ENCODE measurements around the gene TEX48. TPM values are rescaled to one million over a fixed set of nuclear protein-coding genes. Genes with fewer than 3 reads are reported as not detected.

Gene TEX48
- total RNA-seq, 1 experiment from 2014 or later: not detected

- Histone ChIP-seq H3K27me3 (ENCODE audit: control insufficient read depth, insufficient read depth, low read length) (no peaks in the 10 kb centered on the region), H3K9me3 (ENCODE audit: control insufficient read depth, insufficient read depth, low read depth, low read length) (no peaks in the 10 kb centered on the region), H3K4me1 (ENCODE audit: control insufficient read depth, insufficient read depth, low read length) (no peaks in the 10 kb centered on the region), H3K4me3 (ENCODE audit: low read depth in 2 of 2, low read length in 2 of 2) (no peak overlapping the region), H3K36me3 (ENCODE audit: control insufficient read depth, insufficient read depth, low read length) (no peaks in the 10 kb centered on the region), H3K27ac (ENCODE audit: low read length) (no peak overlapping the region)
- TF ChIP-seq TCF7L2 (IDR thresholded peaks at IDR 0.05; ENCODE audit: low read depth, low read length): no peak
- intact Hi-C loops (cut with micrococcal nuclease; ENCODE audit: unreplicated experiment): no loop called here
- in situ Hi-C loops (cut with HindIII; ENCODE audit: low pct_unique_long_range_greater_than_20kb, low sequenced_read_pairs): no loop called here
- CTCF ChIA-PET: no interaction called here
- ATAC-seq (no peak), DNase-seq (ENCODE audit: low read depth, low spot score) (no peak)
- POLR2A ChIA-PET: no interaction called here
- BruUV-seq (replicated peaks): no TSS peak
These were observed 7.8 kb upstream of the TEX48 start for GRCh38 chr9:114689813-114690212.

- no peak overlapping the region for H3K27ac ChIP-seq (ENCODE audit: low read length)
- H3K9me3 ChIP-seq (ENCODE audit: control insufficient read depth, insufficient read depth, low read depth, low read length): no peaks in the 10 kb centered on the region
- POLR2A ChIA-PET: no interaction called here
- ATAC-seq (no peak), DNase-seq (ENCODE audit: low read depth, low spot score) (no peak)
- in situ Hi-C loops (cut with HindIII; ENCODE audit: low pct_unique_long_range_greater_than_20kb, low sequenced_read_pairs): no loop called here
- no TSS peak for BruUV-seq (replicated peaks)
- CTCF ChIA-PET: no interaction called here
- TF ChIP-seq, protein P1, sequence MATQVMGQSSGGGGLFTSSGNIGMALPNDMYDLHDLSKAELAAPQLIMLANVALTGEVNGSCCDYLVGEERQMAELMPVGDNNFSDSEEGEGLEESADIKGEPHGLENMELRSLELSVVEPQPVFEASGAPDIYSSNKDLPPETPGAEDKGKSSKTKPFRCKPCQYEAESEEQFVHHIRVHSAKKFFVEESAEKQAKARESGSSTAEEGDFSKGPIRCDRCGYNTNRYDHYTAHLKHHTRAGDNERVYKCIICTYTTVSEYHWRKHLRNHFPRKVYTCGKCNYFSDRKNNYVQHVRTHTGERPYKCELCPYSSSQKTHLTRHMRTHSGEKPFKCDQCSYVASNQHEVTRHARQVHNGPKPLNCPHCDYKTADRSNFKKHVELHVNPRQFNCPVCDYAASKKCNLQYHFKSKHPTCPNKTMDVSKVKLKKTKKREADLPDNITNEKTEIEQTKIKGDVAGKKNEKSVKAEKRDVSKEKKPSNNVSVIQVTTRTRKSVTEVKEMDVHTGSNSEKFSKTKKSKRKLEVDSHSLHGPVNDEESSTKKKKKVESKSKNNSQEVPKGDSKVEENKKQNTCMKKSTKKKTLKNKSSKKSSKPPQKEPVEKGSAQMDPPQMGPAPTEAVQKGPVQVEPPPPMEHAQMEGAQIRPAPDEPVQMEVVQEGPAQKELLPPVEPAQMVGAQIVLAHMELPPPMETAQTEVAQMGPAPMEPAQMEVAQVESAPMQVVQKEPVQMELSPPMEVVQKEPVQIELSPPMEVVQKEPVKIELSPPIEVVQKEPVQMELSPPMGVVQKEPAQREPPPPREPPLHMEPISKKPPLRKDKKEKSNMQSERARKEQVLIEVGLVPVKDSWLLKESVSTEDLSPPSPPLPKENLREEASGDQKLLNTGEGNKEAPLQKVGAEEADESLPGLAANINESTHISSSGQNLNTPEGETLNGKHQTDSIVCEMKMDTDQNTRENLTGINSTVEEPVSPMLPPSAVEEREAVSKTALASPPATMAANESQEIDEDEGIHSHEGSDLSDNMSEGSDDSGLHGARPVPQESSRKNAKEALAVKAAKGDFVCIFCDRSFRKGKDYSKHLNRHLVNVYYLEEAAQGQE (IDR thresholded peaks at IDR 0.05; ENCODE audit: insufficient read depth in 1 of 2, low read depth in 2 of 2, low read length in 1 of 2): no peak
- no peak for TF ChIP-seq SIN3A (IDR thresholded peaks at IDR 0.05; ENCODE audit: borderline replicate concordance, insufficient read depth, low read depth, low read length)
- TF ChIP-seq TCF7L2 (IDR thresholded peaks at IDR 0.05; ENCODE audit: low read depth, low read length): no peak
- no peak for TF ChIP-seq CTCF (IDR thresholded peaks at IDR 0.05)
- TF ChIP-seq POLR2AphosphoS5 (IDR thresholded peaks at IDR 0.05; ENCODE audit: low read depth, low read length): no peak
- H3K36me3 ChIP-seq (ENCODE audit: control insufficient read depth, insufficient read depth, low read length): no peaks in the 10 kb centered on the region
- H3K4me1 ChIP-seq (ENCODE audit: control insufficient read depth, insufficient read depth, low read length): no peaks in the 10 kb centered on the region
- intact Hi-C loops (cut with micrococcal nuclease; ENCODE audit: unreplicated experiment): no loop called here
- no peak overlapping the region for H3K4me3 ChIP-seq (ENCODE audit: low read depth in 2 of 2, low read length in 2 of 2)
- no peaks in the 10 kb centered on the region for H3K27me3 ChIP-seq (ENCODE audit: control insufficient read depth, insufficient read depth, low read length)
These were observed 7.1 kb upstream of the TEX48 start for GRCh38 chr9:114688909-114689610.

DNA sequence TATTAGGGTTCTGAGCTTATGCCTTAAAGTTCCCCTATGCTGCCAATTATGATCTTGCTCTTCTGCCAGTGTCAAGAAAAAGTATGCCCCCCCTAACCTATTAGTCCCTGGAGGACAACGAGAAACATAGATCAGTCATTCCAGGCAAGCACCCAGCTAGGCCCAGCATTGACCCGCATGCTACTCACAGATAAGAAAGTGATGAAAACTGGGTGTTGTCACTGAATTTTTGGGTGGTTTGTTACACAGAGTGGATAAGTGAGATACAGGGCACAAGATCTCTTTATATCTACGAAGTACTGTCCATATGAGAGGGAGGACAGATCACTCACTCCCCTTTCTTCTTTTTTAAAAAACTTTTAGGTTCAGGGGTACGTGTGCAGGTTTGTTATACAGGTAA, 6.4 kb upstream of the TEX48 start:
- H3K4me3 ChIP-seq (ENCODE audit: low read depth in 2 of 2, low read length in 2 of 2): no peak overlapping the region
- intact Hi-C loops (cut with micrococcal nuclease; ENCODE audit: unreplicated experiment) (no loop called here), in situ Hi-C loops (cut with HindIII; ENCODE audit: low pct_unique_long_range_greater_than_20kb, low sequenced_read_pairs) (no loop called here)
- no peaks in the 10 kb centered on the region for H3K9me3 ChIP-seq (ENCODE audit: control insufficient read depth, insufficient read depth, low read depth, low read length)
- ATAC-seq (no peak), DNase-seq (ENCODE audit: low read depth, low spot score) (no peak)
- H3K27ac ChIP-seq (ENCODE audit: low read length): no peak overlapping the region
- ChIA-PET POLR2A (no interaction called here), CTCF (no interaction called here)
- TF ChIP-seq TCF7L2 (IDR thresholded peaks at IDR 0.05; ENCODE audit: low read depth, low read length) (no peak), POLR2AphosphoS5 (IDR thresholded peaks at IDR 0.05; ENCODE audit: low read depth, low read length) (no peak), CTCF (IDR thresholded peaks at IDR 0.05) (no peak), SIN3A (IDR thresholded peaks at IDR 0.05; ENCODE audit: borderline replicate concordance, insufficient read depth, low read depth, low read length) (no peak)
- TF ChIP-seq, protein P1 (IDR thresholded peaks at IDR 0.05; ENCODE audit: insufficient read depth in 1 of 2, low read depth in 2 of 2, low read length in 1 of 2): no peak
- no peaks in the 10 kb centered on the region for H3K27me3 ChIP-seq (ENCODE audit: control insufficient read depth, insufficient read depth, low read length)
- no peaks in the 10 kb centered on the region for H3K36me3 ChIP-seq (ENCODE audit: control insufficient read depth, insufficient read depth, low read length)
- no TSS peak for BruUV-seq (replicated peaks)
- no peaks in the 10 kb centered on the region for H3K4me1 ChIP-seq (ENCODE audit: control insufficient read depth, insufficient read depth, low read length)
